SK-N-DZ (cell line): Measurements from ENCODE around the gene TRMT10B. TPM values are rescaled to one million over a fixed set of nuclear protein-coding genes. Genes with fewer than 3 reads are reported as not detected.

Experiments used
- DNase-seq: peaks from one replicate; pipeline ENCODE4 v3.0.0-alpha.2; 2015; ENCODE audit warnings: low spot score
- polyA plus RNA-seq, 2 experiments: library from polyadenylated mRNA; depleted of rRNA; stranded (reverse); fragments of >200 nt; gene quantifications; 2 replicates each; pipeline ENCODE4 v1.2.3, GENCODE V29; 2014

Gene TRMT10B
- 6.2 and 7.6 TPM in 2 replicates for polyA plus RNA-seq (2014; cell fraction: cytosol; rRNA removed)
- polyA plus RNA-seq (2014; cell fraction: nucleus; rRNA removed): 4.7 and 7.9 TPM in 2 replicates

GRCh38 chr9:37753489-37754190, at the start of gene TRMT10B:
TSS of gene TRMT10B (plus strand) at chr9:37753805. CDS start at chr9:37761932, 8,127 bp downstream.
- peak; percentile 77 for DNase-seq

- no peak for DNase-seq
Measured at GRCh38 chr9:37705787-37706186, 47.8 kb upstream of the TRMT10B start.

- DNase-seq: no peak
Measured at GRCh38 chr9:37706290-37706689, 47.3 kb upstream of the TRMT10B start.

- DNase-seq: no peak
Measured at GRCh38 chr9:37707748-37708147, 45.9 kb upstream of the TRMT10B start.

GRCh38 chr9:37710046-37710445, 43.6 kb upstream of the TRMT10B start:
- DNase-seq: no peak

GRCh38 chr9:37715260-37715659, 38.3 kb upstream of the TRMT10B start:
- no peak for DNase-seq

- no peak for DNase-seq
Measured at GRCh38 chr9:37715991-37716505, 37.6 kb upstream of the TRMT10B start.

- DNase-seq: no peak
Measured at GRCh38 chr9:37719526-37719925, 34.1 kb upstream of the TRMT10B start.

GRCh38 chr9:37727013-37727412, 26.6 kb upstream of the TRMT10B start:
- DNase-seq: no peak

GRCh38 chr9:37729499-37729898, 24.1 kb upstream of the TRMT10B start:
- DNase-seq: no peak

- DNase-seq: no peak
Measured at GRCh38 chr9:37730256-37730655, 23.3 kb upstream of the TRMT10B start.

- no peak for DNase-seq
Measured at GRCh38 chr9:37730839-37731238, 22.8 kb upstream of the TRMT10B start.

GRCh38 chr9:37732086-37732741, 21.4 kb upstream of the TRMT10B start:
- DNase-seq: peak; percentile 55

- no peak for DNase-seq
Measured at GRCh38 chr9:37732952-37733351, 20.7 kb upstream of the TRMT10B start.

GRCh38 chr9:37739222-37739621, 14.4 kb upstream of the TRMT10B start:
- DNase-seq: no peak

- no peak for DNase-seq
Measured at GRCh38 chr9:37740128-37740527, 13.5 kb upstream of the TRMT10B start.

- DNase-seq: no peak
Measured at GRCh38 chr9:37740631-37741328, 12.8 kb upstream of the TRMT10B start.

- DNase-seq: no peak
Measured at GRCh38 chr9:37745970-37746369, 7.6 kb upstream of the TRMT10B start.

GRCh38 chr9:37746448-37747270, 6.9 kb upstream of the TRMT10B start:
- DNase-seq: no peak

GRCh38 chr9:37747271-37747753, 6.3 kb upstream of the TRMT10B start:
- DNase-seq: peak; percentile 85

GRCh38 chr9:37749129-37749528, 4.5 kb upstream of the TRMT10B start:
- DNase-seq: no peak
